GM23338 (cell line): Measurements from ENCODE around the gene NETO2. TPM values are rescaled to one million over a fixed set of nuclear protein-coding genes. Genes with fewer than 3 reads are reported as not detected.

Experiments used
- ATAC-seq: fragments of 200-7000 bp; cut with Tn5 transposase; 3 replicates; pipeline ENCODE4 v1.9.1; 2020
- DNase-seq: peaks from one replicate; pipeline ENCODE4 v3.0.0-alpha.2; 2015; ENCODE audit warnings: low spot score
- H2AFZ ChIP-seq: fragments of 200-600 bp; sonication (generic); 2 replicates; pipeline ENCODE4 v1.8.0; 2016; ENCODE audit warnings: antibody characterized with exemption, mild to moderate bottlenecking, moderate library complexity
- H3F3A ChIP-seq: fragments of 200-600 bp; sonication (generic); replicated peaks from 2 replicates; pipeline ENCODE4 v1.8.0; 2017; ENCODE audit warnings: antibody characterized with exemption, mixed run types, low read depth
- H3K27ac ChIP-seq: fragments of 200-600 bp; sonication (generic); 2 replicates; pipeline ENCODE4 v1.6.1; 2016; ENCODE audit warnings: low read depth
- H3K27me3 ChIP-seq: fragments of 200-600 bp; sonication (generic); 2 replicates; pipeline ENCODE4 v1.8.0; 2016; ENCODE audit warnings: mild to moderate bottlenecking, mixed run types, moderate library complexity; ENCODE audit not compliant: insufficient read depth
- H3K36me3 ChIP-seq: fragments of 200-600 bp; sonication (generic); 2 replicates; pipeline ENCODE4 v1.8.0; 2016; ENCODE audit warnings: mild to moderate bottlenecking; ENCODE audit not compliant: insufficient read depth
- H3K4me1 ChIP-seq: fragments of 200-600 bp; sonication (generic); 2 replicates; pipeline ENCODE4 v1.8.0; 2016; ENCODE audit warnings: mild to moderate bottlenecking, moderate library complexity; ENCODE audit not compliant: insufficient read depth
- H3K4me2 ChIP-seq: fragments of 200-600 bp; sonication (generic); 2 replicates; pipeline ENCODE4 v1.7.1; 2017; ENCODE audit warnings: mixed run types
- H3K4me3 ChIP-seq: fragments of 200-600 bp; sonication (generic); 2 replicates; pipeline ENCODE4 v1.6.1; 2016; ENCODE audit warnings: mixed run types
- H3K79me2 ChIP-seq: fragments of 200-600 bp; sonication (generic); replicated peaks from 2 replicates; pipeline ENCODE4 v1.8.0; 2017; ENCODE audit warnings: mild to moderate bottlenecking; ENCODE audit not compliant: insufficient read depth
- H3K9me2 ChIP-seq: fragments of 200-600 bp; sonication (generic); 2 replicates; pipeline ENCODE4 v1.8.0; 2017; ENCODE audit not compliant: insufficient read depth
- H4K20me1 ChIP-seq: fragments of 200-600 bp; sonication (generic); replicated peaks from 2 replicates; pipeline ENCODE4 v1.8.0; 2017; ENCODE audit warnings: mild to moderate bottlenecking; ENCODE audit not compliant: insufficient read depth
- H3K27ac Mint-ChIP-seq: 2 replicates; pipeline ENCODE4 v1.8.0; 2020; ENCODE audit warnings: inconsistent platforms, mild to moderate bottlenecking, moderate library complexity, mixed read lengths
- H3K27me3 Mint-ChIP-seq: 3 replicates; pipeline ENCODE4 v1.8.0; 2022; ENCODE audit warnings: low read depth, mild to moderate bottlenecking, moderate library complexity, mixed read lengths, inconsistent platforms; ENCODE audit not compliant: insufficient read depth, poor library complexity
- H3K36me3 Mint-ChIP-seq: 3 replicates; pipeline ENCODE4 v1.8.0; 2021; ENCODE audit warnings: low read depth, mild to moderate bottlenecking, inconsistent platforms, moderate library complexity, mixed read lengths
- H3K4me1 Mint-ChIP-seq: 3 replicates; pipeline ENCODE4 v1.8.0; 2020; ENCODE audit warnings: mild to moderate bottlenecking, inconsistent platforms, mixed read lengths
- H3K4me3 Mint-ChIP-seq: 3 replicates; pipeline ENCODE4 v1.8.0; 2021; ENCODE audit warnings: moderate library complexity, mild to moderate bottlenecking, inconsistent platforms, mixed read lengths
- H3K9me3 Mint-ChIP-seq: 3 replicates; pipeline ENCODE4 v1.8.0; 2020; ENCODE audit warnings: moderate library complexity, mild to moderate bottlenecking, inconsistent platforms, mixed read lengths
- CREB1 ChIP-seq: fragments of 250-450 bp; sonication (Bioruptor Pico); IDR thresholded peaks from 2 replicates; pipeline ENCODE4 v1.5.0; 2020; ENCODE audit warnings: low read depth, mild to moderate bottlenecking, moderate library complexity
- CTCF ChIP-seq, 2 experiments: fragments of 200-600 bp in 1 of 2; sonication (generic) in 1 of 2; conservative IDR thresholded peaks; 2 replicates each; pipeline versions ENCODE4 v1.5.1 to v1.6.1; 2016 to 2017; ENCODE audit warnings: antibody characterized with exemption in 2 of 2, low read depth in 2 of 2, mild to moderate bottlenecking in 2 of 2, moderate library complexity in 1 of 2
- ETS1 ChIP-seq: IDR thresholded peaks from 2 replicates; pipeline ENCODE4 v1.6.1; 2016; ENCODE audit warnings: antibody characterized with exemption
- EZH2 ChIP-seq: fragments of 200-600 bp; sonication (generic); IDR thresholded peaks from one replicate; pipeline ENCODE4 v1.8.0; 2017; ENCODE audit warnings: antibody characterized with exemption, mild to moderate bottlenecking, low read depth; ENCODE audit not compliant: unreplicated experiment
- EZH2phosphoT487 ChIP-seq: fragments of 200-600 bp; sonication (generic); IDR thresholded peaks from one replicate; pipeline ENCODE4 v1.8.1; 2018; ENCODE audit warnings: antibody characterized with exemption; ENCODE audit not compliant: unreplicated experiment
- JUNB ChIP-seq: IDR thresholded peaks from one replicate; pipeline ENCODE4 v1.6.1; 2016; ENCODE audit warnings: antibody characterized with exemption; ENCODE audit not compliant: unreplicated experiment
- NANOG ChIP-seq: IDR thresholded peaks from 2 replicates; pipeline ENCODE4 v1.6.1; 2016; ENCODE audit warnings: antibody characterized with exemption, borderline replicate concordance
- POLR2AphosphoS5 ChIP-seq: IDR thresholded peaks from 2 replicates; pipeline ENCODE4 v1.6.1; 2016; ENCODE audit warnings: antibody characterized with exemption, low read depth
- REST ChIP-seq: IDR thresholded peaks from one replicate; pipeline ENCODE4 v1.6.1; 2018; ENCODE audit warnings: antibody characterized with exemption; ENCODE audit not compliant: unreplicated experiment
- STAT1 ChIP-seq: IDR thresholded peaks from one replicate; pipeline ENCODE4 v1.6.1; 2016; ENCODE audit warnings: antibody characterized with exemption; ENCODE audit not compliant: unreplicated experiment
- ZNF114 ChIP-seq: fragments of 250-450 bp; sonication (Bioruptor Pico); IDR thresholded peaks from 2 replicates; pipeline ENCODE4 v1.5.0; 2020; ENCODE audit warnings: mild to moderate bottlenecking, moderate library complexity
- ZNF331 ChIP-seq: fragments of 250-450 bp; sonication (Bioruptor Pico); IDR thresholded peaks from 2 replicates; pipeline ENCODE4 v1.5.0; 2020; ENCODE audit warnings: low read depth, mild to moderate bottlenecking, moderate library complexity
- ZNF462 ChIP-seq: fragments of 250-450 bp; sonication (Bioruptor Pico); IDR thresholded peaks from 2 replicates; pipeline ENCODE4 v1.5.0; 2020; ENCODE audit warnings: mild to moderate bottlenecking, moderate library complexity
- polyA plus RNA-seq: library from polyadenylated mRNA; unstranded; fragments of >200 nt; fragmentation: Nextera tagmentation; extraction: Ambion mirVana; gene quantifications from 2 replicates; pipeline ENCODE4 v1.2.1, GENCODE V29; 2016
- total RNA-seq: library from RNA; depleted of rRNA; stranded (reverse); fragments of >200 nt; shearing (Covaris generic); gene quantifications from 2 replicates; pipeline ENCODE4 v1.2.3, GENCODE V29; 2014

The NETO2 gene
- total and polyA plus RNA-seq, 2 experiments from 2014 or later = 6.6 to 10.6 TPM

- H3K4me1 ChIP-seq = no peaks in the 10 kb centered on the region
- no peaks in the 10 kb centered on the region for H3K4me1 Mint-ChIP-seq
- H3K4me3 Mint-ChIP-seq = no peak overlapping the region
- no peak for TF ChIP-seq CTCF (conservative IDR thresholded peaks at IDR 0.05; ENCODE audit: low read depth in 2 of 2)
- TF ChIP-seq CREB1 = no peak
- TF ChIP-seq EZH2 = no peak
- no peak for TF ChIP-seq ZNF462 (CRISPR knock-in tag)
- TF ChIP-seq STAT1 = no peak
- no peak for TF ChIP-seq NANOG
- no peak for TF ChIP-seq JUNB
- TF ChIP-seq ZNF114 (CRISPR knock-in tag) = no peak
- TF ChIP-seq REST = no peak
- no peak for TF ChIP-seq EZH2phosphoT487
- TF ChIP-seq ETS1 = no peak
- TF ChIP-seq POLR2AphosphoS5 = no peak
- no peak for TF ChIP-seq ZNF331 (CRISPR knock-in tag)
- peaks cover 23% of the 10 kb centered on the region for H3K27me3 ChIP-seq
- H2AFZ ChIP-seq = no peak overlapping the region
- H3K27me3 Mint-ChIP-seq = peaks cover 14% of the 10 kb centered on the region
- H3K79me2 ChIP-seq = no peaks in the 10 kb centered on the region
- no peaks in the 10 kb centered on the region for H3K36me3 ChIP-seq
- H3K27ac ChIP-seq = no peak overlapping the region
- no peak overlapping the region for H3K4me3 ChIP-seq
- no peak overlapping the region for H3K4me2 ChIP-seq
- no peak for ATAC-seq
- H3K27ac Mint-ChIP-seq = no peak overlapping the region
- DNase-seq = no peak
- H3K36me3 Mint-ChIP-seq = no peaks in the 10 kb centered on the region
- no peaks in the 10 kb centered on the region for H3K9me2 ChIP-seq
- H4K20me1 ChIP-seq = no peaks in the 10 kb centered on the region
- H3K9me3 Mint-ChIP-seq = no peaks in the 10 kb centered on the region
- no peaks in the 10 kb centered on the region for H3F3A ChIP-seq
Measured at GRCh38 chr16:47034455-47034854, 109.3 kb downstream of the NETO2 start.
